Lower leg skin (tissue), 3 donors: ENCODE measurements around the gene UPP1.

ENCODE experiments used
- CTCF ChIP-seq, 3 donors: fragments of 450-650 bp; IDR thresholded peaks; one replicate each; pipeline ENCODE4 v1.5.1; 2016; ENCODE audit warnings: antibody characterized with exemption in 3 of 3, mild to moderate bottlenecking in 3 of 3, moderate library complexity in 2 of 3
- POLR2A ChIP-seq, 2 donors: fragments of 450-650 bp; IDR thresholded peaks; one replicate each; pipeline ENCODE4 v1.6.1; 2016 to 2017; ENCODE audit warnings: antibody characterized with exemption in 2 of 2, mild to moderate bottlenecking in 1 of 2, moderate library complexity in 1 of 2

- TF ChIP-seq POLR2A (IDR thresholded peaks at IDR 0.05) (no peak), CTCF (IDR thresholded peaks at IDR 0.05) (no peak)
Observed at GRCh38 chr7:48098846-48099245, 9.8 kb downstream of the UPP1 start.
